Activated CD4-positive, CD25-positive, alpha-beta regulatory T cell (primary cell): ENCODE data around the gene AP1B1.
"Not testable (repeated sequence)": the region's sequence is repeated elsewhere in the genome, so short reads cannot be mapped to it uniquely, and the experiment has no call there.

Experiments used
- DNase-seq, 4 experiments: peaks; one replicate each; lab custom pipeline; 2025; lab: John Stamatoyannopoulos, UW

Gene AP1B1

GRCh38 chr22:29386708-29387107, 1.7 kb downstream of the AP1B1 start:
- no peak for DNase-seq

GRCh38 chr22:29385748-29386147, 2.6 kb downstream of the AP1B1 start:
- no peak for DNase-seq

- DNase-seq, result no peak
These were observed 3.1 kb downstream of the AP1B1 start for GRCh38 chr22:29385151-29385704.

- DNase-seq, result no peak
These were observed 4.6 kb downstream of the AP1B1 start for GRCh38 chr22:29383740-29384139.

- no peak for DNase-seq
These were observed 5.6 kb downstream of the AP1B1 start for GRCh38 chr22:29382580-29383302.

- no peak for DNase-seq
These were observed 7.5 kb downstream of the AP1B1 start for GRCh38 chr22:29380856-29381255.

GRCh38 chr22:29380032-29380781, 8.2 kb downstream of the AP1B1 start:
- DNase-seq, result no peak

GRCh38 chr22:29379258-29379657, 9.1 kb downstream of the AP1B1 start:
- no peak for DNase-seq

GRCh38 chr22:29377979-29378378, 10.4 kb downstream of the AP1B1 start:
- no peak for DNase-seq

- DNase-seq, result not testable (repeated sequence)
These were observed 11.7 kb downstream of the AP1B1 start for GRCh38 chr22:29376705-29377104.

- DNase-seq, result no peak
These were observed 12.8 kb downstream of the AP1B1 start for GRCh38 chr22:29375398-29376076.

- not testable (repeated sequence) for DNase-seq
These were observed 13.6 kb downstream of the AP1B1 start for GRCh38 chr22:29374806-29375205.

- DNase-seq, result no peak
These were observed 14.0 kb downstream of the AP1B1 start for GRCh38 chr22:29374401-29374800.

GRCh38 chr22:29370537-29370936, 17.8 kb downstream of the AP1B1 start:
- no peak for DNase-seq

GRCh38 chr22:29369460-29369859, 18.9 kb downstream of the AP1B1 start:
- no peak for DNase-seq

GRCh38 chr22:29359469-29359868, 28.9 kb downstream of the AP1B1 start:
- DNase-seq, result no peak

- not testable (repeated sequence) for DNase-seq
These were observed 31.0 kb downstream of the AP1B1 start for GRCh38 chr22:29357193-29357890.

GRCh38 chr22:29353860-29354259, 34.5 kb downstream of the AP1B1 start:
- DNase-seq, result no peak

- DNase-seq, result no peak
These were observed 35.1 kb downstream of the AP1B1 start for GRCh38 chr22:29353286-29353685.

- no peak for DNase-seq
These were observed 35.6 kb downstream of the AP1B1 start for GRCh38 chr22:29352778-29353177.

GRCh38 chr22:29351891-29352290, 36.5 kb downstream of the AP1B1 start:
- no peak for DNase-seq

- DNase-seq, result no peak
These were observed 37.3 kb downstream of the AP1B1 start for GRCh38 chr22:29351042-29351441.
